Measurements from ENCODE around the gene CMTM5. TPM values are rescaled to one million over a fixed set of nuclear protein-coding genes. Genes with fewer than 3 reads are reported as not detected.

CMTM5 gene
- total RNA-seq, 4 donors from 2014 or later: not detected

GRCh38 chr14:23405096-23405495 is 28.2 kb downstream of the CMTM5 start:
- no peak for DNase-seq
- TF ChIP-seq CTCF (IDR thresholded peaks at IDR 0.05) (no peak), POLR2A (IDR thresholded peaks at IDR 0.05) (no peak)
- Histone ChIP-seq H3K4me3 (no peak overlapping the region), H3K4me1 (no peaks in the 10 kb centered on the region), H3K9me3 (no peaks in the 10 kb centered on the region), H3K27ac (no peak overlapping the region), H3K27me3 (peaks cover 0 to 65% (median 0%) of the 10 kb centered on the region in 4 donors), H3K36me3 (no peaks in the 10 kb centered on the region)
- intact Hi-C loops (cut with DNase I): no loop called here
- 68 to 82% methylated on average over 5 to 10 of the region's 10 CpGs for WGBS, 2 donors

- DNase-seq: no peak
Observed at GRCh38 chr14:23405516-23406025, 28.7 kb downstream of the CMTM5 start.

GRCh38 chr14:23406244-23406643 is 29.4 kb downstream of the CMTM5 start:
- WGBS, 2 donors: 47 to 67% methylated on average over 1 to 2 of the region's 4 CpGs
- Histone ChIP-seq H3K27ac (no peak overlapping the region), H3K9me3 (no peaks in the 10 kb centered on the region), H3K4me1 (no peaks in the 10 kb centered on the region), H3K36me3 (no peaks in the 10 kb centered on the region), H3K27me3 (peaks cover 0 to 65% (median 0%) of the 10 kb centered on the region in 4 donors), H3K4me3 (no peak overlapping the region)
- intact Hi-C loops (cut with DNase I): no loop called here
- DNase-seq: no peak
- no peak for TF ChIP-seq POLR2A (IDR thresholded peaks at IDR 0.05)
- no peak for TF ChIP-seq CTCF (IDR thresholded peaks at IDR 0.05)

More at GRCh38 chr14:23405516-23406025, 28.7 kb downstream of the CMTM5 start:
- Histone ChIP-seq H3K27ac (no peak overlapping the region), H3K4me3 (no peak overlapping the region), H3K4me1 (no peaks in the 10 kb centered on the region), H3K9me3 (no peaks in the 10 kb centered on the region), H3K36me3 (no peaks in the 10 kb centered on the region), H3K27me3 (peaks cover 0 to 65% (median 0%) of the 10 kb centered on the region in 4 donors)
- intact Hi-C loops (cut with DNase I): no loop called here
- TF ChIP-seq CTCF (IDR thresholded peaks at IDR 0.05): no peak
- no peak for TF ChIP-seq POLR2A (IDR thresholded peaks at IDR 0.05)
- 81 to 82% methylated on average over 5 to 11 of the region's 13 CpGs for WGBS, 2 donors

GRCh38 chr14:23406725-23407355 is 30.0 kb downstream of the CMTM5 start:
- H3K27ac ChIP-seq: no peak overlapping the region
- H3K4me3 ChIP-seq: no peak overlapping the region
- WGBS, 2 donors: 82 to 83% methylated on average over 7 to 8 of the region's 15 CpGs
- TF ChIP-seq CTCF (IDR thresholded peaks at IDR 0.05) (no peak), POLR2A (IDR thresholded peaks at IDR 0.05) (no peak)
- H3K36me3 ChIP-seq: no peaks in the 10 kb centered on the region
- H3K27me3 ChIP-seq: peaks cover 0 to 71% (median 0%) of the 10 kb centered on the region in 4 donors
- no peaks in the 10 kb centered on the region for H3K9me3 ChIP-seq
- intact Hi-C loops (cut with DNase I): no loop called here
- DNase-seq: no peak
- H3K4me1 ChIP-seq: no peaks in the 10 kb centered on the region

- Histone ChIP-seq H3K27me3 (peaks cover 0 to 66% (median 0%) of the 10 kb centered on the region in 4 donors), H3K27ac (no peak within 1 kb of the TSS), H3K4me1 (no peaks in the 10 kb centered on the region), H3K36me3 (no peaks in the 10 kb centered on the region), H3K4me3 (no peak within 1 kb of the TSS), H3K9me3 (no peaks in the 10 kb centered on the region)
- no peak for TF ChIP-seq POLR2A (IDR thresholded peaks at IDR 0.05)
- TF ChIP-seq CTCF (IDR thresholded peaks at IDR 0.05): no peak
- 69 to 75% methylated on average over 14 of the region's 15 CpGs for WGBS, 2 donors
- no peak for DNase-seq
- intact Hi-C loops (cut with DNase I): no loop called here
Observed at GRCh38 chr14:23407516-23408306, 30.9 kb downstream of the CMTM5 start, which contains the start of gene MYH6. Gene MYH6 (minus strand): TSS chr14:23408273. CDS start chr14:23407223, 1,050 bp downstream.

Data from esophagus squamous epithelium (tissue), 5 donors.